CD4-positive, CD25-positive, alpha-beta regulatory T cell (primary cell): ENCODE data around the gene IRGM. TPM values are rescaled to one million over a fixed set of nuclear protein-coding genes. Genes with fewer than 3 reads are reported as not detected.
A peak's percentile ranks its signal among the peaks of the same experiment; 100 is the strongest.
"Not testable (repeated sequence)": the region's sequence is repeated elsewhere in the genome, so short reads cannot be mapped to it uniquely, and the experiment has no call there.

Experiments used
- ATAC-seq, 2 donors: fragments of 150-1000 bp; cut with Tn5 transposase; one replicate each; pipeline ENCODE4 v1.10.0; 2021; ENCODE audit warnings: low read depth in 2 of 2, moderate number of reproducible peaks in 2 of 2, moderate library complexity in 1 of 2
- DNase-seq, 3 donors: peaks; one replicate each; pipeline versions ENCODE4 v3.0.0 to v3.0.0-alpha.2; 2012 to 2022; ENCODE audit warnings: mixed read lengths in 1 of 3
- H3K27ac ChIP-seq: one replicate; pipeline ENCODE4 v1.7.0; 2013; ENCODE audit warnings: mild to moderate bottlenecking, low read length; ENCODE audit not compliant: insufficient read depth, poor library complexity, severe bottlenecking
- H3K27me3 ChIP-seq: one replicate; pipeline ENCODE4 v1.7.0; 2013; ENCODE audit warnings: low read length; ENCODE audit not compliant: control insufficient read depth, insufficient read depth
- H3K36me3 ChIP-seq: one replicate; pipeline ENCODE4 v1.7.0; 2013; ENCODE audit warnings: mild to moderate bottlenecking, low read length, moderate library complexity; ENCODE audit not compliant: control insufficient read depth, insufficient read depth
- H3K4me1 ChIP-seq: 2 replicates; pipeline ENCODE4 v1.7.0; 2013; ENCODE audit warnings: mild to moderate bottlenecking, low read length; ENCODE audit not compliant: insufficient read depth, control insufficient read depth, poor library complexity, severe bottlenecking
- H3K4me3 ChIP-seq: one replicate; pipeline ENCODE4 v1.7.0; 2013; ENCODE audit warnings: low read depth, mild to moderate bottlenecking, low read length, moderate library complexity
- H3K9me3 ChIP-seq, 2 experiments: 1 replicate in 1 of 2; 2 replicates in 1 of 2; pipeline ENCODE4 v1.7.0; 2013; ENCODE audit warnings: low read length in 2 of 2, mild to moderate bottlenecking in 1 of 2, moderate library complexity in 1 of 2; ENCODE audit not compliant: control insufficient read depth in 2 of 2
- H3K27ac Mint-ChIP-seq, 3 donors: one replicate each; pipeline ENCODE4 v1.8.0; 2020 to 2022; ENCODE audit warnings: mild to moderate bottlenecking in 3 of 3, mixed read lengths in 3 of 3, moderate library complexity in 2 of 3
- H3K27me3 Mint-ChIP-seq: one replicate; pipeline ENCODE4 v1.8.0; 2022; ENCODE audit warnings: mild to moderate bottlenecking, mixed read lengths
- H3K36me3 Mint-ChIP-seq: one replicate; pipeline ENCODE4 v1.8.0; 2020; ENCODE audit warnings: mixed read lengths
- H3K4me1 Mint-ChIP-seq, 4 donors: one replicate each; pipeline ENCODE4 v1.8.0; 2020 to 2022; ENCODE audit warnings: mixed read lengths in 4 of 4, mild to moderate bottlenecking in 1 of 4
- H3K4me3 Mint-ChIP-seq, 4 donors: one replicate each; pipeline ENCODE4 v1.8.0; 2020 to 2022; ENCODE audit warnings: mild to moderate bottlenecking in 4 of 4, mixed read lengths in 4 of 4, moderate library complexity in 3 of 4
- H3K9me3 Mint-ChIP-seq, 7 donors: one replicate each; pipeline ENCODE4 v1.8.0; 2020 to 2022; ENCODE audit warnings: mixed read lengths in 7 of 7, mild to moderate bottlenecking in 3 of 7, moderate library complexity in 2 of 7
- polyA plus RNA-seq, 4 donors: library from polyadenylated mRNA; unstranded; fragments of 300-500 nt; fragmentation: Illumina TruSeq; gene quantifications; one replicate each; pipeline ENCODE4 v1.2.3, GENCODE V29; 2021
- total RNA-seq: library from RNA; stranded (reverse); gene quantifications from one replicate; pipeline ENCODE4 v1.2.3, GENCODE V29; 2022

Gene IRGM
- total and polyA plus RNA-seq, 5 donors from 2014 or later: 0.37 to 1.9 (median 1.8) TPM

DNA sequence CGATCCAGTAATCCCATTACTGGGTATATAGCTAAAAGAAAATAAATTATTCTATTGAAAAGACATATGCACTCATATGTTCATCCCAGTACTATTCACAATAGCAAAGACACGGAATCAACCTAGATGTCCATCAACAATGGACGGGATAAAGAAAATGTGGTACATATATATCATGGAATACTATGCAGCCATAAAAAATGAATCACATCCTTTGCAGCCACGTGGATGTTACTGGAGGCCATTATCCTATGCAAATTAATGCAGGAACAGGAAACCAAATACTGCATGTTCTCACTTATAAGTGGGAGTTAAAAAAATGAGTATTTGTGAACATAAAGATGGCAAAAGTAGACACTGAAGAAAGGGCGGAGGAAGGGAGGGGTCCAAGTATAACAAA, 16.6 kb upstream of the IRGM start:
- DNase-seq (no peak), ATAC-seq (no peak)
- H3K4me1 ChIP-seq: no peaks in the 10 kb centered on the region
- Mint-ChIP-seq H3K27me3 (peaks cover 21% of the 10 kb centered on the region), H3K27ac (no peak overlapping the region), H3K4me1 (no peaks in the 10 kb centered on the region), H3K4me3 (no peak overlapping the region), H3K9me3 (peaks cover 5 to 32% (median 12%) of the 10 kb centered on the region in 7 donors), H3K36me3 (no peaks in the 10 kb centered on the region)
- H3K27me3 ChIP-seq: no peaks in the 10 kb centered on the region
- no peak overlapping the region for H3K4me3 ChIP-seq
- H3K9me3 ChIP-seq: peaks cover 10 to 11% of the 10 kb centered on the region in 2 experiments
- H3K36me3 ChIP-seq: no peaks in the 10 kb centered on the region
- H3K27ac ChIP-seq: no peak overlapping the region

DNA sequence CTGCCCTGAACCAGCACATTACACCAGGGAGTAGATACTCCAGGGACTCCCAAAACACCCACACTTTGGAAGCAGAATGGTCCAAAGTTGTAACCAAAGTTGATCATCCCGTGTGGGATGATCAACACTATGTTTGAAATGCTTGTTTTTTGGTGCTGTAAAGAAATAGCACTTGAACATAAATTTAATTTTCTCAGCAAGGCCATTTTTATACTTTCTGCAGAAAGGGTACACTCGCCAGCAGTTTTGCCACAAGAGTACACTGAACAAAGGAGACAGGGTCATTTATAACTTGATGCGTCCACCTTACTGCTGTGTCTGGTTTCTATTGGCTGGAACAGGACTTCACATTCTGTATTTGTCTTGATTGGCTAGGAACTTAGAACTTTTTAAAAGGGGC, 14.5 kb upstream of the IRGM start:
- peaks cover 17% of the 10 kb centered on the region for H3K27me3 Mint-ChIP-seq
- H3K9me3 Mint-ChIP-seq: peaks cover 5 to 32% (median 15%) of the 10 kb centered on the region in 7 donors

DNA sequence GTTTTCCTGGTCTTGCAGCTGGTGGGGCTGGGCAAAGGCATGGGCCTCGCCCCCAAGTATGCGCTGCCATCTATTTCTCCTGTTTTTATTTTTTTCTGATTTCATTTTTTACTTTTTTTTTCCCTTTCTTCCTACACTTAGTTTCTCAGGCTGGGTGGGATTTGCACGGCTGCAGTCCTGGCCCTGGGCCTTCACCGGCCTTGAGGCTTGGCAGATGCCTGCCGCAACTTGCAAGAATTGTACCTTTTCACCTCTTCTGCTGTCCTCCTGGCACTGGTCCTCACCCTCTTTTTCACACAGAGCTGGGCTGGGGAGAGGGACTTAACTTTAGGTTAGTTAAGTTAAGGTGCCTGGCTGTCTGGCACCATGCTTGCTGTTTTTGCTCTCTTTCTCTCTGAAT, 10.3 kb upstream of the IRGM start:
- ATAC-seq (no peak), DNase-seq (no peak)
- H3K27ac Mint-ChIP-seq: no peak overlapping the region
- no peaks in the 10 kb centered on the region for H3K36me3 Mint-ChIP-seq
- H3K27ac ChIP-seq: no peak overlapping the region
- peaks cover 18% of the 10 kb centered on the region for H3K27me3 Mint-ChIP-seq
- no peak overlapping the region for H3K4me3 Mint-ChIP-seq
- no peak overlapping the region for H3K4me3 ChIP-seq
- peaks cover 0 to 16% (median 3%) of the 10 kb centered on the region in 7 donors for H3K9me3 Mint-ChIP-seq
- H3K4me1 Mint-ChIP-seq: no peaks in the 10 kb centered on the region
- H3K9me3 ChIP-seq: peaks cover 6 to 7% of the 10 kb centered on the region in 2 experiments
- no peaks in the 10 kb centered on the region for H3K4me1 ChIP-seq
- H3K27me3 ChIP-seq: peaks cover 7% of the 10 kb centered on the region
- H3K36me3 ChIP-seq: no peaks in the 10 kb centered on the region

More for the DNA sequence above, 14.5 kb upstream of the IRGM start:
- H3K36me3 Mint-ChIP-seq, H3K27me3 ChIP-seq, H3K27ac Mint-ChIP-seq, H3K27ac ChIP-seq, DNase-seq, H3K4me3 Mint-ChIP-seq, H3K4me3 ChIP-seq, H3K36me3 ChIP-seq, ATAC-seq, H3K4me1 Mint-ChIP-seq, H3K4me1 ChIP-seq: not testable (repeated sequence)
- H3K9me3 ChIP-seq: peaks cover 10 to 11% of the 10 kb centered on the region in 2 experiments

GRCh38 chr5:150836703-150837102, 9.6 kb upstream of the IRGM start:
- Mint-ChIP-seq H3K27ac (no peak overlapping the region), H3K27me3 (peaks cover 18% of the 10 kb centered on the region), H3K4me1 (no peaks in the 10 kb centered on the region), H3K4me3 (no peak overlapping the region), H3K9me3 (peaks cover 0 to 11% (median 3%) of the 10 kb centered on the region in 7 donors), H3K36me3 (no peaks in the 10 kb centered on the region)
- peaks cover 2 to 3% of the 10 kb centered on the region in 2 experiments for H3K9me3 ChIP-seq
- H3K27ac ChIP-seq: no peak overlapping the region
- peaks cover 7% of the 10 kb centered on the region for H3K27me3 ChIP-seq
- ATAC-seq: no peak
- no peaks in the 10 kb centered on the region for H3K4me1 ChIP-seq
- H3K36me3 ChIP-seq: no peaks in the 10 kb centered on the region
- no peak overlapping the region for H3K4me3 ChIP-seq
- DNase-seq: no peak

- H3K9me3 Mint-ChIP-seq, H3K36me3 ChIP-seq, H3K27ac ChIP-seq, H3K36me3 Mint-ChIP-seq, H3K27me3 Mint-ChIP-seq, H3K9me3 ChIP-seq, H3K4me3 ChIP-seq, DNase-seq, ATAC-seq, H3K27me3 ChIP-seq, H3K4me1 ChIP-seq: not testable (repeated sequence)
- Mint-ChIP-seq H3K27ac (peak overlapping the region in 1 of 3 donors; percentile 23), H3K4me1 (peaks cover 6 to 19% (median 11%) of the 10 kb centered on the region in 4 donors), H3K4me3 (peak overlapping the region in 1 of 4 donors; percentile 93)
These were observed 999 bp upstream of the IRGM start for GRCh38 chr5:150845185-150845859.

DNA sequence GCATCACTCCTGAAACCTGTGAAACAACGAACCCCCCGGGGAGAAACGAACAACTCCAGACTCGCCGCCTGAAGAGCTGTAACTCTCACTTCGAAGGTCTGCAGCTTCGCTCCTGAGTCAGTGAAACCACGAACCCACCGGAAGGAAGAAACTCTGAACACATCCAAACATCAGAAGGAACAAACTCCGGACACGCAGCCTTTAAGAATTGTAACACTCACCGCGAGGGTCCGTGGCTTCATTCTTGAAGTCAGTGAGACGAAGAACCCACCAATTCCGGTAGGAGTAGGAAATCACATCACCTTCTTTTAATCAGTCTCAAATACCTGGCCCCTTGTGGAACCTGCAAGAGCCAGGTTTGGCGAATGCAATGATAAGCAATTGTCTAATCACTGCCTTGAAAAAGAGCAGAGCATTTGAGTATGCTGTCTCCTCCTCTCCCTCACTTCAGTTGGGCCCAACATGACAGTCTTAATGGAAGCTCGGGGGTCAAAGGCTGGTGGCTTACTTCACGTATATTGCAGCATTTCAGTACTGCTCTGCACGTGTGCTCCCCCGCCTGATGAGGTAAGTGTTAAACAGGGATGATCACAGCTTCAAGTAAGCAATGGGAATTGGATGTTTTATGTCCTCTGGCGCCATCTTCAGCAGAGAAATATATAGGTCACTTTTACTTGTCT, 473 bp downstream of the IRGM start:
- Mint-ChIP-seq H3K4me3 (peak overlapping the region; percentile 3 to 93 (median 86)), H3K9me3 (peaks cover 0 to 5% (median 0%) of the 10 kb centered on the region in 7 donors), H3K27ac (peak overlapping the region; percentile 78 to 84 (median 82)), H3K36me3 (no peaks in the 10 kb centered on the region), H3K4me1 (peaks cover 6 to 19% (median 11%) of the 10 kb centered on the region in 4 donors), H3K27me3 (no peaks in the 10 kb centered on the region)
- ATAC-seq (peak; percentile 87 to 89), DNase-seq (peak; percentile 39 to 92 (median 77))
- no peaks in the 10 kb centered on the region for H3K36me3 ChIP-seq
- no peaks in the 10 kb centered on the region for H3K4me1 ChIP-seq
- peak overlapping the region; percentile 54 for H3K4me3 ChIP-seq
- no peaks in the 10 kb centered on the region for H3K9me3 ChIP-seq
- H3K27me3 ChIP-seq: no peaks in the 10 kb centered on the region
- peak overlapping the region; percentile 37 for H3K27ac ChIP-seq

DNA sequence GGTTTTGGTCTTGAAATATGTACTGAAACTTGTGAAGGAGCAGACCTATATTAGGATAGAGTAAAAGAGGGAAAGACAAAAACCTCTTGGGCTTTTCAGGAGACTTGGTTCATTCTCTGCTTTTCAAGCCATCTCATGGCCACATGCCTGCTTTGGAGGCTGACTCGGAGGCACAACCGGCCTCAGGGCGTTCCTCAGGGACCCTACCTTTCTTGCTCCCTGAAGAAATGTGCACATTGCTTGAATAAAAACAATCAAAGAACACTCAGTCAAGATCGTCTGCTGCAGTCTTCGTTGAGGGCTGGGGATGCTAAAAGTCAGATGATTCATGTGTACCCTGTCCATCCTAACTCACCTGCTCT, 994 bp downstream of the IRGM start:
- Histone ChIP-seq H3K4me3 (peak overlapping the region; percentile 54), H3K27me3 (no peaks in the 10 kb centered on the region), H3K9me3 (no peaks in the 10 kb centered on the region), H3K4me1 (no peaks in the 10 kb centered on the region), H3K36me3 (no peaks in the 10 kb centered on the region), H3K27ac (no peak overlapping the region)
- no peak for ATAC-seq
- H3K4me1 Mint-ChIP-seq: peaks cover 6 to 19% (median 11%) of the 10 kb centered on the region in 4 donors
- H3K9me3 Mint-ChIP-seq: peaks cover 0 to 5% (median 0%) of the 10 kb centered on the region in 7 donors
- no peak for DNase-seq
- peaks cover 3% of the 10 kb centered on the region for H3K27me3 Mint-ChIP-seq
- peak overlapping the region; percentile 3 to 93 (median 86) for H3K4me3 Mint-ChIP-seq
- no peaks in the 10 kb centered on the region for H3K36me3 Mint-ChIP-seq
- peak overlapping the region in 2 of 3 donors; percentile 82 to 84 for H3K27ac Mint-ChIP-seq
